ENCODE results near the gene COX15. TPM values are rescaled to one million over a fixed set of nuclear protein-coding genes. Genes with fewer than 3 reads are reported as not detected.
"Not testable (repeated sequence)": the region's sequence is repeated elsewhere in the genome, so short reads cannot be mapped to it uniquely, and the experiment has no call there.

COX15 gene
- total RNA-seq, 1 experiment from 2014 or later, result 35.3 TPM

DNA sequence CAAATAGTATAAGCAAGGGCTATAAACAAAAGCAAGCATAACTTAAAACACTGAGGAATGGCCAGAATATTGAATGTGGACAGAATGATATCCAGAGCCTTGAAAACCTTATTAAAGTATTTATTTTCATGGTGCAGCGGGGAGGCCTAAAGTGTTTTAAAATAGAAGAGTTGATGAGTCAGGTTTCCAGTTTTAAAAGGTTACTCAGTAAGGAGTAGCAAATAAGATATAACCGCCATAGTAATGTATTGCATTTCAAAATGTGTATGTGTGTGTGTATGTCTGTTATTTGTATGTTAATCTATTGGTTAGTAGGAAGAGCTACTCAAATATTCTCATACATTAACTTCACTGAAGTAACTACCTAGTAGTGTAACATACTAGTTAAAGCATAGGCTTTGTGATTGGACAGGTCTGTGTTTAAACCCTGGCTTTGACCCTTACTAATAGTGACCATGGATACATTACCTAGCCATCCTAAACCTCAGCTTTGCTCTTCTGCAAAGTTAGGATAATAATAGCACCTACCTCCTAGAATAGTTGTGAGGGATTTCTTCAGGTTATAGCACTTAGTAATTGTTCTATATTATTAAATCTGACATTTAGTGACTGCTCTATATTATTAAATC lies 17.0 kb upstream of the COX15 start:
- CTCF ChIA-PET, result no interaction called here
- H3K27ac Mint-ChIP-seq (ENCODE audit: unreplicated experiment), result no peak overlapping the region
- H3K4me3 Mint-ChIP-seq (ENCODE audit: low read depth, unreplicated experiment), result no peak overlapping the region
- no TSS peak for BruUV-seq (replicated peaks)
- TF ChIP-seq, protein P1, sequence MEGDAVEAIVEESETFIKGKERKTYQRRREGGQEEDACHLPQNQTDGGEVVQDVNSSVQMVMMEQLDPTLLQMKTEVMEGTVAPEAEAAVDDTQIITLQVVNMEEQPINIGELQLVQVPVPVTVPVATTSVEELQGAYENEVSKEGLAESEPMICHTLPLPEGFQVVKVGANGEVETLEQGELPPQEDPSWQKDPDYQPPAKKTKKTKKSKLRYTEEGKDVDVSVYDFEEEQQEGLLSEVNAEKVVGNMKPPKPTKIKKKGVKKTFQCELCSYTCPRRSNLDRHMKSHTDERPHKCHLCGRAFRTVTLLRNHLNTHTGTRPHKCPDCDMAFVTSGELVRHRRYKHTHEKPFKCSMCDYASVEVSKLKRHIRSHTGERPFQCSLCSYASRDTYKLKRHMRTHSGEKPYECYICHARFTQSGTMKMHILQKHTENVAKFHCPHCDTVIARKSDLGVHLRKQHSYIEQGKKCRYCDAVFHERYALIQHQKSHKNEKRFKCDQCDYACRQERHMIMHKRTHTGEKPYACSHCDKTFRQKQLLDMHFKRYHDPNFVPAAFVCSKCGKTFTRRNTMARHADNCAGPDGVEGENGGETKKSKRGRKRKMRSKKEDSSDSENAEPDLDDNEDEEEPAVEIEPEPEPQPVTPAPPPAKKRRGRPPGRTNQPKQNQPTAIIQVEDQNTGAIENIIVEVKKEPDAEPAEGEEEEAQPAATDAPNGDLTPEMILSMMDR (IDR thresholded peaks at IDR 0.05; ENCODE audit: unreplicated experiment), result no peak
- intact Hi-C loops (cut with micrococcal nuclease; ENCODE audit: unreplicated experiment), result no loop called here
- H3K9me3 Mint-ChIP-seq (ENCODE audit: low read depth, unreplicated experiment), result no peaks in the 10 kb centered on the region
- no peak for DNase-seq
- peaks cover 6% of the 10 kb centered on the region for H3K36me3 Mint-ChIP-seq (ENCODE audit: insufficient read depth, unreplicated experiment)
- H3K27me3 Mint-ChIP-seq (ENCODE audit: unreplicated experiment), result no peaks in the 10 kb centered on the region
- H3K4me1 Mint-ChIP-seq (ENCODE audit: low read depth, unreplicated experiment), result no peaks in the 10 kb centered on the region

DNA sequence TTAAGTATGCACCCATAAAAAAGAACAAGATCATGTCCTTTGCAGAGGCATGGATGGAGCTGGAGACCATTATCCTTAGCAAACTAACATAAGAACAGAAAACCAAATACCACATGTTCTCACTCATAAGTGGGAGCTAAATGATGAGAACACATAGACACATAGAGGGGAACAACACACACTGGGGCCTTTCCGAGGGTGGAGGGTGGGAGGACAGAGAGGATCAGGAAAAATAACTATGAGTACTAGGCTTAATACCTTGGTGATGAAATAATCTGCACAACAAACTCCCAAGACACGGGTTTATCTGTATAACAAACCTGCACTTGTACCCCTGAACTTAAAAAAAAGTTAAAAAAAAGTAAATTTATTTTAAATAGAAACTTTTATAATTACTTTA lies 14.2 kb upstream of the COX15 start:
- H3K36me3 Mint-ChIP-seq (ENCODE audit: insufficient read depth, unreplicated experiment); H3K4me1 Mint-ChIP-seq (ENCODE audit: low read depth, unreplicated experiment); H3K9me3 Mint-ChIP-seq (ENCODE audit: low read depth, unreplicated experiment); DNase-seq; H3K27ac Mint-ChIP-seq (ENCODE audit: unreplicated experiment); H3K4me3 Mint-ChIP-seq (ENCODE audit: low read depth, unreplicated experiment); CTCF ChIA-PET; H3K27me3 Mint-ChIP-seq (ENCODE audit: unreplicated experiment); BruUV-seq (replicated peaks); intact Hi-C loops (cut with micrococcal nuclease; ENCODE audit: unreplicated experiment): not testable (repeated sequence)

DNA sequence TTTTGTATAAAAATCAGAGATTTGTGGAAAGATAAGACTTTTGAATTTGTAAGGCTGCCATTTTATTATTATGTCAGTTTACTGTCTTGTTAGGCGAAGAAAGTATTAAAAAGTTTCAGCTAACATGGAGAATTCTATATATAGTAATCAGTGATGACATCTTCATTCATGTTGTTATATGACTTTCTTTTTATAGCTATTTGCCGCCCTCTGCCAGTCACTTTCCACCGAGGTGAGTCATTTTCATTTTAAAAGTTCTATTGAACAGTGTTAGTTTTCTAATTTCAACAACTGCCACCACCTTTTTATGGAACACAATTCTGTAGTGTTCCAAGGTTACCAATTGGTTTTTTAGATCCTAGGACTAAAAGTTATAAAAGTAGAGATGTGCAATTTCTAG lies 11.9 kb upstream of the COX15 start:
- Mint-ChIP-seq H3K27me3 (ENCODE audit: unreplicated experiment) (no peaks in the 10 kb centered on the region), H3K4me3 (ENCODE audit: low read depth, unreplicated experiment) (no peak overlapping the region), H3K4me1 (ENCODE audit: low read depth, unreplicated experiment) (peaks cover 5% of the 10 kb centered on the region), H3K9me3 (ENCODE audit: low read depth, unreplicated experiment) (peaks cover 3% of the 10 kb centered on the region), H3K36me3 (ENCODE audit: insufficient read depth, unreplicated experiment) (peaks cover 14% of the 10 kb centered on the region), H3K27ac (ENCODE audit: unreplicated experiment) (no peak overlapping the region)
- no peak for DNase-seq
- TF ChIP-seq, protein P1 (IDR thresholded peaks at IDR 0.05; ENCODE audit: unreplicated experiment), result no peak
- intact Hi-C loops (cut with micrococcal nuclease; ENCODE audit: unreplicated experiment), result no loop called here
- no TSS peak for BruUV-seq (replicated peaks)
- CTCF ChIA-PET, result interaction anchor here (0.9 kb wide), 1 partner anchor 11 kb away, joined by 3 read pairs; no protein-coding TSS in a partner anchor

DNA sequence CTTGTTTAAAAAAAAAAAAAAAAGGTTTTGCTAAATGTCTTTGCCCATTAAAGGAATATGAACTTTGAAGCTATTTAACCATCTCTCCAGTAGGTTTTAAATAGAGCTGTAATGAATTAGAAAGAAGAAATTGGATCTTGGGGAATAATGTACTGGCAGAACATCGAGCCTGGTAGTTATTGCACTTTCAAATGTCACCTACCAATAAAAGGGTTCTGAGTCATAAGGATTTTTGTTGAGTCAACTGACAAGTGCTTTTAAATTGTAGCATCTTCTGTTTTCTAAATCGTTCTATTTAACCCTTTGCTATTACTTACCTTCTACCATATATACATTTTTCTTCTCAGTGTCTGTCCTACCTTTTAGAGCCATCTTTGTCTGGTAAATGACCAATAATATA lies 10.8 kb upstream of the COX15 start:
- no TSS peak for BruUV-seq (replicated peaks)
- Mint-ChIP-seq H3K27me3 (ENCODE audit: unreplicated experiment) (no peaks in the 10 kb centered on the region), H3K4me3 (ENCODE audit: low read depth, unreplicated experiment) (no peak overlapping the region), H3K9me3 (ENCODE audit: low read depth, unreplicated experiment) (peaks cover 3% of the 10 kb centered on the region), H3K27ac (ENCODE audit: unreplicated experiment) (no peak overlapping the region), H3K36me3 (ENCODE audit: insufficient read depth, unreplicated experiment) (peaks cover 14% of the 10 kb centered on the region), H3K4me1 (ENCODE audit: low read depth, unreplicated experiment) (peaks cover 5% of the 10 kb centered on the region)
- TF ChIP-seq, protein P1 (IDR thresholded peaks at IDR 0.05; ENCODE audit: unreplicated experiment), result no peak
- DNase-seq, result no peak
- intact Hi-C loops (cut with micrococcal nuclease; ENCODE audit: unreplicated experiment), result no loop called here
- CTCF ChIA-PET, result interaction anchor here (0.6 kb wide), 1 partner anchor 314 kb away, joined by 4 read pairs; no protein-coding TSS in a partner anchor

DNA sequence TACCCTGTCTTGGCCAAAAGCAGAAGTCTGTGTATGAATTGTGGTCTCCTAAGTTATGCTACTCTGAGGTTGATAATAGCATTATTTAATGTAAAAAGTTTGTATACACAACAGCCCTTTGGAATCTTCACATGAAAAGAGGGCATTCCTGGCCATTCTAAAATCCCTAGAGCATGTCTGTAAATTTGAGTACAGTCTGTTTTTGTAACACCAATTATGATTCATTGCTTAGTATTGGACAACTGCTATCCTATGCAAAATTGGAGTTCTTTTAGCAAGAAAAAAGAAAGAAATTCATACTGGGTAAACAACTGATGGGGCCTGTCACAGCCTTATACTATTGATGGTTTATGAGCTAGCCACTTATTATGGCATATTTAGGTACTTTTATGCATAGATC lies 10.3 kb upstream of the COX15 start:
- intact Hi-C loops (cut with micrococcal nuclease; ENCODE audit: unreplicated experiment), result no loop called here
- CTCF ChIA-PET, result no interaction called here
- Mint-ChIP-seq H3K27ac (ENCODE audit: unreplicated experiment) (no peak overlapping the region), H3K4me1 (ENCODE audit: low read depth, unreplicated experiment) (peaks cover 5% of the 10 kb centered on the region), H3K9me3 (ENCODE audit: low read depth, unreplicated experiment) (peaks cover 3% of the 10 kb centered on the region), H3K27me3 (ENCODE audit: unreplicated experiment) (no peaks in the 10 kb centered on the region), H3K4me3 (ENCODE audit: low read depth, unreplicated experiment) (no peak overlapping the region), H3K36me3 (ENCODE audit: insufficient read depth, unreplicated experiment) (peaks cover 14% of the 10 kb centered on the region)
- DNase-seq, result no peak
- BruUV-seq (replicated peaks), result no TSS peak
- TF ChIP-seq, protein P1 (IDR thresholded peaks at IDR 0.05; ENCODE audit: unreplicated experiment), result no peak
